HG03521 (cell line): ENCODE measurements around the gene CAPN13.

Experiments
- ATAC-seq: cut with Tn5 transposase; IDR thresholded peaks from one replicate; pipeline ENCODE4 v1.9.1; 2021; ENCODE audit warnings: mild to moderate bottlenecking, moderate library complexity; ENCODE audit not compliant: unreplicated experiment

CAPN13 gene

GRCh38 chr2:30807249-30807648, at the start of gene CAPN13:
TSS of gene CAPN13 (minus strand) at chr2:30807446. CDS start at chr2:30787325, 20,121 bp downstream.
- ATAC-seq, result no peak

DNA sequence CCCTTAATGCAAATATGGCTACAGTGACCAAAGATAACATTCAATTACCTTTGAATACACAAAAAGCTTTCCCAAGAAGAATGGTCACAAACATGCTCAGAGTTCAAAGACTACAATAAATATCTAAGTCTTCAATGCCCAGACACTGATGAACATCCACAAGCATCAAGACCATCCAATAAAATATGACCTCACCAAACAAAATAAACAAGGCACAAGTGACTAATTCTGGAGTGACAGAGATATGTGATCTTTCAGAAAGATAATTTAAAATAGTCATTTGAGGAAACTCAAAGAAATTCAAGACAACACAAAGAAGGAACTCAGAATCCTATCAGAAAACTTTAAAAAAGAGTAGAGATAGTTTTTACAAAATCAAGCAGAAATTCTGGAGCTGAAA, 40.6 kb upstream of the CAPN13 start:
- no peak for ATAC-seq

DNA sequence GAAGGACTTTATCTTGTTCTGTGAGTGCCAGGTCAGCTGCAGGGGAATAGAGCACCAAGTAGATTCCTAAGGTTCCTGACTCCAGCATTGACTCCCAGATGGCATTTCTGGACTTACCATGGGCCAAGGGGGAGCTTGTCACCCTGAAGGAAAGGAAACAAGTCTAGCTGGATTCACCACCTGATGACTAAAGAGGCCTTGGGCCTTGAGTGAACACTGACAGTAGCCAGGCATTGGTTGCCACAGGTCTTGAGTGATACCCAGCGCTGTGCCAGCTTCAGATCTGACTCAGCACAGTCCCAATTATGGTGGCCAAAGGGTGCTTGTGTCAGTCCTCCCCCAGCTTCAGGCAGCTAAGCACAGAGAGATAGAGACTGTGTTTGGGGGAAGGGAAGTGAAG, 40.1 kb upstream of the CAPN13 start:
- ATAC-seq, result no peak

DNA sequence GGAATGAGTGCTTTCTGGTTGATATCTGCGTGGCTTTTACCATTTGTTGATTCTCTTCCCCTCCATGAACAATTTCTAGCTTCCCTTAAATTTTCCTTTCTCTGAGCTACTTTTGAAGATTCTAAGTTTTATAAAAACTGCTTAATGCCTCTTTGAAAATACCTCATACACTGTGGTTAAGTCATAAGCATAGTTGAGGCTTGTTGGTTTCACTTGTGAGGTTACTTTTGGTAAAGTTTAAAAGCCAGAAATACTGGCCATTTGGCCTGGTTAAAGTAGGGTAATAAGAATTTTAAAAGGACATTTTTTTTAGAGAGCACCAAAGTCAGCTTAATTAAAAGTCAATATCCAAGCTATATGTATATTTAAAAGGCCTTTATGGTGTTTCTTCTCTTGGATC, 21.3 kb upstream of the CAPN13 start:
- ATAC-seq, result no peak

- no peak for ATAC-seq
Observed at GRCh38 chr2:30826916-30827315, 19.7 kb upstream of the CAPN13 start.

DNA sequence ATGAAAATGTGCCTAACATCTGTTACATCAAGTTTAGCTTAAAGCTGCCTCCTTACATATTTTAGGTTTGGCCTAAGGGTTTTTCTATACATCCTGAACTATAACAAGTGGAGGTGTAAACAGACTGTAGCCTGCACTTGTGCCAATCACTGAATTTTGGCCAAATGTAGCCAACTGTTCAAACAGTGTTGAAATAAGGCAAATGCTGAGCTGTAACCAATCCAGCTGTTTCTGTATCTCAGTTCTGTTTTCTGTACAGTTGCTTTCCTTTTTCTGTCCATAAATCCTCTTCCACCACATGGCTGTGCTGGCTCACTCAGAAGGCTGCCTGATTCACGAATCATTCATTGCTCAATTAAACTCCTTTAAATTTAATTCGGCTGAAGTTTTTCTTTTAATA, 19.2 kb upstream of the CAPN13 start:
- ATAC-seq, result no peak

DNA sequence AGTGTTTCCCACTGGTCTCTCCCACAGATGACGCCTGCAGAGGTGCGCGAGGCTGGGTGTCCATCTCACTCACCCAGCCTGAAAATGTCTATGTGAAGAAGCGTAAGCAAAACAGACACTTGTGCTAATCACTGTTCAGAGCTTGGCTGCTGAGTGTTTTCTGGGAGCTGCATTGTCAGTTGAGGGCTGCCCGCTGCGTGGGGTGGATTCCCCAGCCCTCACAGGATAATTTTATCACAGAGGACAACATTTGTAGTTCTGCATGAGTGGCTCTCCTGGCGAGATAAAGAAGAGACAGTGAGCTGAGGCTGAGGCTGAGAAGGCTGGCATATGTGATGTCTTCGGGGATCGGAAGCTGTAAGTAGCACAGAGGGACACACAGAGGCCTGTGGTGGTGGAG, 16.2 kb upstream of the CAPN13 start:
- ATAC-seq, result no peak

GRCh38 chr2:30821960-30822359, 14.7 kb upstream of the CAPN13 start:
- no peak for ATAC-seq

GRCh38 chr2:30820381-30821055, 13.3 kb upstream of the CAPN13 start:
- no peak for ATAC-seq

- no peak for ATAC-seq
Observed at GRCh38 chr2:30809938-30810337, 2.7 kb upstream of the CAPN13 start.

DNA sequence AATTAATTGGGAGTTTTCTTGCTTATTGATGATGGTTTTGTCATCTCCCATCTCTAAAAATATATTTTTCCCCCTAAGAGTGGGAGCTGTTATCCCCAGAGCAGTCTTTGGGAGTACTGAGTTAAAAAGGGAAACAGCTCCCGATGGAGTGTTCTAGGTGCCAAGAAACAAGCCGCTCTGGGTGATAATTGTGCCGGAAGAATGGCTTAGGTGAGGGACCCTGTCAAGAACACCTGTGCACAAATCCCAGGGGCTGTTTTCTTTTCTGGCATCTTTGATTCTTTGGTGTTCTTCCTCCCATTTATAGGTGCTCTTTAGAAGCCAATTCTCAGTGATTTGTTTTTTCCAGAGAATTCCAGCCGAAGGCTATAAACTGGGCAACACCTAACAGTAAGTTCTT, 1.4 kb upstream of the CAPN13 start:
- no peak for ATAC-seq

- no peak for ATAC-seq
Observed at GRCh38 chr2:30803281-30803680, 4.0 kb downstream of the CAPN13 start.

DNA sequence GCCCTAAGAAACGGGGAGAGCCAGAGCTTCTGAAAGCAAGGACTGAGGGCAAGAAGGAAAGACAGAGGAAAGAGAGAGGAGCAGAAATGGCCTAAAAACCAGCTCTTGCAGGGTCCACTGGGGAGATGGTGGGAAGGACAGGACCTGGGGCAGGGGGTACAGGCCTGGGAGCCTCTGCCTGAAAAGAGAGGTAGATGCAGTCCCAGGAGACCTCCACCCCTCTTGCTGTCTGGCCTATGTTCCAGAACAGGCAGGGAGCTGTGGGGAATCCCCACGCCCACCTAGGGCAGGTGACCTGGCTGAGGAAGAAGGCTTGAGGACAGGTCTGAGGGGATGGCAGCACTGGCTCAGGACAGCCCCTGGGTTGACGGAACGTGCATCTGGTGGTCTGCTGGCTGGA, 4.6 kb downstream of the CAPN13 start:
- ATAC-seq, result no peak

GRCh38 chr2:30801821-30802455, 5.3 kb downstream of the CAPN13 start:
- ATAC-seq, result no peak

GRCh38 chr2:30800159-30800558, 7.1 kb downstream of the CAPN13 start:
- no peak for ATAC-seq

- ATAC-seq, result no peak
Observed at GRCh38 chr2:30799366-30799765, 7.9 kb downstream of the CAPN13 start.

GRCh38 chr2:30798536-30798991, 8.7 kb downstream of the CAPN13 start:
- ATAC-seq, result no peak

- no peak for ATAC-seq
Observed at GRCh38 chr2:30797381-30798015, 9.7 kb downstream of the CAPN13 start.

GRCh38 chr2:30796699-30797098, 10.5 kb downstream of the CAPN13 start:
- no peak for ATAC-seq

DNA sequence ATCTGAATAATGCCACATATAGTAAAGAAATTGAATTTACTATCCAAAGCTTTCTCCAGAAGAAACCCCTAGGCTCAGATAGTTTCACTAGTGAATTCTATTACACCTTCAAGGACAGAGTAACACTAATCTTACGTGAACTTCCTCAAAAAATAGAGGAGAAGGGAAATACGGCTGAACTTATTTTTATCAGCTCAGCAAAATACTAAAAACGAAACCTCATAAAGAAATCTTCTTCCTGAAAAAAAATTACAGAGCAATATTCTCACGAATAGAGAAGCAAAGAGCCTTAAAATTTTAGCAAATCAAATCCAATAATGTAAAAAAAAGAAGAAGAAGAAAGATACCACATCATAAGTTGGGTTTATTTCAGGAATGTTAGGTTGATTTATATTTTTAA, 14.7 kb downstream of the CAPN13 start:
- no peak for ATAC-seq

GRCh38 chr2:30790879-30791278, 16.4 kb downstream of the CAPN13 start:
- ATAC-seq, result no peak

DNA sequence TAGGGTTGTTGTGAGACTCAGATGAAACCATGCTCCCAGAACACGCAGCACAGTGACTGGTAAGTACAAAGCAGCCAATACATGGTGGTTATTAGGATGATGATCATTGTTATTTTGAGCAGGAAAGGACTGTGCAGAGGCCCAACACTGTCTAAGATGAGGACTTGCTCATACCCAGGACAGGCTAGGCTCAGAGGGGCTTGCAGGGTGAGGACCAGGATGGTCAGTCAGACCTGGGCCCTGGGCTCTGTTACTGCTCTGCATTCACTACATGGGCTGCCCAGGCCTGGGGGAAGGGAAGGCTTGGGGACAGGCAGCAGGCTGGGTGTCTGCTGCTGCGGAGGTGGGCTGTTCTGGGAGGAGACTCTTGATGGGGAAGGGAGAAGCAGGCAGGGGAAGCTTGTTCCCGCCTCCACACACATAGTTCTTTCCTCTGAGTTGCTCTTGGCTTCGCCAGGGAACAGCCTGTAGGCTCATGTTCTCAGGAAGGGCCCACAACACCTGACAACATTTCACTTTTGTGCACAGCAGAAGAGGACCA, 17.5 kb downstream of the CAPN13 start:
- no peak for ATAC-seq
